ENCODE results near the gene ACTR6.

GRCh38 chr12:100239589-100239988 lies 39.0 kb downstream of the ACTR6 start:
- TF ChIP-seq CTCF (IDR thresholded peaks at IDR 0.05) (no peak), POLR2A (IDR thresholded peaks at IDR 0.05) (no peak)
